Chondrocyte (in vitro differentiated cells): ENCODE measurements around the gene C1RL. TPM values are rescaled to one million over a fixed set of nuclear protein-coding genes. Genes with fewer than 3 reads are reported as not detected.
A peak's percentile ranks its signal among the peaks of the same experiment; 100 is the strongest.

ENCODE experiments used
- DNase-seq: peaks from one replicate; pipeline ENCODE4 v3.0.0; 2021; ENCODE audit warnings: mixed read lengths, low spot score
- H3K27ac Mint-ChIP-seq: one replicate; pipeline ENCODE4 v1.8.0; 2021; ENCODE audit warnings: mild to moderate bottlenecking, moderate library complexity, mixed read lengths; ENCODE audit not compliant: unreplicated experiment
- H3K27me3 Mint-ChIP-seq: 2 replicates; pipeline ENCODE4 v1.8.0; 2021; ENCODE audit warnings: low read depth, mixed read lengths
- H3K36me3 Mint-ChIP-seq: 2 replicates; pipeline ENCODE4 v1.8.0; 2021; ENCODE audit warnings: low read depth, mixed read lengths
- H3K4me1 Mint-ChIP-seq: 2 replicates; pipeline ENCODE4 v1.8.0; 2021; ENCODE audit warnings: low read depth, mild to moderate bottlenecking, mixed read lengths
- H3K4me3 Mint-ChIP-seq: one replicate; pipeline ENCODE4 v1.8.0; 2021; ENCODE audit warnings: mild to moderate bottlenecking, moderate library complexity, mixed read lengths; ENCODE audit not compliant: unreplicated experiment
- H3K9me3 Mint-ChIP-seq: 2 replicates; pipeline ENCODE4 v1.8.0; 2021; ENCODE audit warnings: low read depth, mixed read lengths
- CTCF ChIP-seq: fragments of 200-600 bp; sonication (generic); IDR thresholded peaks from 2 replicates; pipeline ENCODE4 v1.5.0; 2021; ENCODE audit warnings: antibody characterized with exemption, mild to moderate bottlenecking, moderate library complexity
- total RNA-seq: library from RNA; stranded (reverse); gene quantifications from 3 replicates; pipeline ENCODE4 v1.2.1, GENCODE V29; 2021

The C1RL gene
- total RNA-seq, 1 donor from 2014 or later, result 21.0 TPM

GRCh38 chr12:7127916-7128626, 19.1 kb upstream of the C1RL start:
- H3K27me3 Mint-ChIP-seq, result no peaks in the 10 kb centered on the region
- H3K27ac Mint-ChIP-seq, result no peak overlapping the region
- peaks cover 26% of the 10 kb centered on the region for H3K4me1 Mint-ChIP-seq
- DNase-seq, result peak; percentile 59
- H3K9me3 Mint-ChIP-seq, result no peaks in the 10 kb centered on the region
- no peak overlapping the region for H3K4me3 Mint-ChIP-seq
- TF ChIP-seq CTCF, result no peak
- no peaks in the 10 kb centered on the region for H3K36me3 Mint-ChIP-seq

- Mint-ChIP-seq H3K4me1 (peaks cover 7% of the 10 kb centered on the region), H3K27ac (no peak overlapping the region), H3K27me3 (no peaks in the 10 kb centered on the region), H3K9me3 (no peaks in the 10 kb centered on the region), H3K36me3 (peaks cover 2% of the 10 kb centered on the region), H3K4me3 (no peak overlapping the region)
- no peak for TF ChIP-seq CTCF
- DNase-seq, result no peak
These were observed 16.7 kb upstream of the C1RL start for GRCh38 chr12:7125632-7126227.

GRCh38 chr12:7123806-7124522, 14.9 kb upstream of the C1RL start:
- peak; percentile 20 for DNase-seq
- no peak overlapping the region for H3K4me3 Mint-ChIP-seq
- no peak overlapping the region for H3K27ac Mint-ChIP-seq
- TF ChIP-seq CTCF, result no peak
- no peaks in the 10 kb centered on the region for H3K27me3 Mint-ChIP-seq
- peaks cover 2% of the 10 kb centered on the region for H3K4me1 Mint-ChIP-seq
- peaks cover 2% of the 10 kb centered on the region for H3K36me3 Mint-ChIP-seq
- no peaks in the 10 kb centered on the region for H3K9me3 Mint-ChIP-seq

GRCh38 chr12:7122811-7123769, 14.1 kb upstream of the C1RL start:
- Mint-ChIP-seq H3K9me3 (no peaks in the 10 kb centered on the region), H3K27me3 (peaks cover 2% of the 10 kb centered on the region), H3K27ac (no peak overlapping the region), H3K4me1 (no peaks in the 10 kb centered on the region), H3K36me3 (peaks cover 2% of the 10 kb centered on the region), H3K4me3 (no peak overlapping the region)
- TF ChIP-seq CTCF, result no peak
- peak; percentile 30 for DNase-seq

- Mint-ChIP-seq H3K27me3 (peaks cover 6% of the 10 kb centered on the region), H3K36me3 (peaks cover 2% of the 10 kb centered on the region), H3K4me1 (no peaks in the 10 kb centered on the region), H3K27ac (no peak overlapping the region), H3K4me3 (no peak overlapping the region), H3K9me3 (no peaks in the 10 kb centered on the region)
- TF ChIP-seq CTCF, result no peak
- DNase-seq, result peak; percentile 59
These were observed 12.3 kb upstream of the C1RL start for GRCh38 chr12:7121324-7121723.
